ENCODE data around the gene GALNT2. TPM values are rescaled to one million over a fixed set of nuclear protein-coding genes. Genes with fewer than 3 reads are reported as not detected.
A peak's percentile ranks its signal among the peaks of the same experiment; 100 is the strongest.

The GALNT2 gene
- total and polyA plus RNA-seq, 7 donors: 8.4 to 43.8 (median 37.1) TPM

GRCh38 chr1:230208619-230209261 lies 141.7 kb downstream of the GALNT2 start:
- 59 to 93% methylated on average over 10 of the region's 10 CpGs for WGBS, 2 donors
- TF ChIP-seq, protein P1, sequence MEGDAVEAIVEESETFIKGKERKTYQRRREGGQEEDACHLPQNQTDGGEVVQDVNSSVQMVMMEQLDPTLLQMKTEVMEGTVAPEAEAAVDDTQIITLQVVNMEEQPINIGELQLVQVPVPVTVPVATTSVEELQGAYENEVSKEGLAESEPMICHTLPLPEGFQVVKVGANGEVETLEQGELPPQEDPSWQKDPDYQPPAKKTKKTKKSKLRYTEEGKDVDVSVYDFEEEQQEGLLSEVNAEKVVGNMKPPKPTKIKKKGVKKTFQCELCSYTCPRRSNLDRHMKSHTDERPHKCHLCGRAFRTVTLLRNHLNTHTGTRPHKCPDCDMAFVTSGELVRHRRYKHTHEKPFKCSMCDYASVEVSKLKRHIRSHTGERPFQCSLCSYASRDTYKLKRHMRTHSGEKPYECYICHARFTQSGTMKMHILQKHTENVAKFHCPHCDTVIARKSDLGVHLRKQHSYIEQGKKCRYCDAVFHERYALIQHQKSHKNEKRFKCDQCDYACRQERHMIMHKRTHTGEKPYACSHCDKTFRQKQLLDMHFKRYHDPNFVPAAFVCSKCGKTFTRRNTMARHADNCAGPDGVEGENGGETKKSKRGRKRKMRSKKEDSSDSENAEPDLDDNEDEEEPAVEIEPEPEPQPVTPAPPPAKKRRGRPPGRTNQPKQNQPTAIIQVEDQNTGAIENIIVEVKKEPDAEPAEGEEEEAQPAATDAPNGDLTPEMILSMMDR (IDR thresholded peaks at IDR 0.05): no peak
- TF ChIP-seq EP300 (IDR thresholded peaks at IDR 0.05) (no peak), POLR2A (IDR thresholded peaks at IDR 0.05) (no peak), POLR2AphosphoS5 (IDR thresholded peaks at IDR 0.05) (no peak)
- Histone ChIP-seq H3K36me3 (peaks cover 0 to 22% (median 0%) of the 10 kb centered on the region in 4 donors), H3K4me3 (no peak overlapping the region), H3K27me3 (no peaks in the 10 kb centered on the region), H3K9me3 (peaks cover 0 to 2% (median 0%) of the 10 kb centered on the region in 4 donors), H3K4me1 (peaks cover 0 to 9% (median 4%) of the 10 kb centered on the region in 4 donors), H3K27ac (no peak overlapping the region)
- intact Hi-C loops (cut with DNase I): no loop called here
- DNase-seq: no peak

DNA sequence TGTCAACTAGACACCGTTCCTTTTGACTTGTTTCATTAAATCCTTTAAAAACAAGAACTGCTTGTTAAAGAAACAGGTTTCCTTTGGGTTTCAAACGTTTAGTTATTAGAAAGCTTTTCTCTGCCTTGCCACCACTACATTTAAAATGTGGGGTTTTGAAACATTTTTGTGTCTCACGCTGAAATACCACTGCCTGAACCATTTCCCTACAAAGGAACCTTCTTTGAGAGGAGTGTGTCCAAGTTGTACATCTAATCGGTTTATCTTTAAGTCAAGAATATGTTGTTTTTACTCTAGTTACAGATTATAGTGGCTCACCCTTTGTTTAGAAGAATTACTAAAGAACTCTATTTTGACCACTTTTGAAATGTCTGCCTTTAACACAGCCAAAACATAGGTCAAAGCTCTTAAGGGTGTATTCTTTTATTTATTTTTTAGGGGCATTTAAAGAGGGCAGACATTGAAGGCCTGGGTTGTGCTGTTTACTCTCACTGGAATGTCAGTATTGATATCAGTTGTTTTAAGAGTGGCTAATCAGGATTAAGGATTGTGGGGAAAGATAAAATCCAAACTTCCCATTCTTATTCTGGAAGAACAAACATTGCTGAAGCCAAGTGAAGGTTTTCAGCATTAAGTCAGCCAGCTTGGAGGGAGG lies 143.4 kb downstream of the GALNT2 start:
- H3K27me3 ChIP-seq: no peaks in the 10 kb centered on the region
- H3K27ac ChIP-seq: peak overlapping the region in 2 of 4 donors; percentile 14 to 32
- whole genome bisulfite sequencing, 2 donors: 68 to 72% methylated on average over 4 of the region's 4 CpGs
- H3K36me3 ChIP-seq: peaks cover 0 to 5% (median 0%) of the 10 kb centered on the region in 4 donors
- TF ChIP-seq, protein P1 (IDR thresholded peaks at IDR 0.05): no peak
- no peak for TF ChIP-seq POLR2AphosphoS5 (IDR thresholded peaks at IDR 0.05)
- no peak for TF ChIP-seq EP300 (IDR thresholded peaks at IDR 0.05)
- TF ChIP-seq POLR2A (IDR thresholded peaks at IDR 0.05): no peak
- H3K9me3 ChIP-seq: peaks cover 0 to 2% (median 0%) of the 10 kb centered on the region in 4 donors
- no peak for DNase-seq
- intact Hi-C loops (cut with DNase I): loop anchor here (5.0 kb wide), 1 partner anchor 143 kb away; the partner anchor contains the start of gene GALNT2
- no peak overlapping the region for H3K4me3 ChIP-seq
- peaks cover 0 to 16% (median 13%) of the 10 kb centered on the region in 4 donors for H3K4me1 ChIP-seq

DNA sequence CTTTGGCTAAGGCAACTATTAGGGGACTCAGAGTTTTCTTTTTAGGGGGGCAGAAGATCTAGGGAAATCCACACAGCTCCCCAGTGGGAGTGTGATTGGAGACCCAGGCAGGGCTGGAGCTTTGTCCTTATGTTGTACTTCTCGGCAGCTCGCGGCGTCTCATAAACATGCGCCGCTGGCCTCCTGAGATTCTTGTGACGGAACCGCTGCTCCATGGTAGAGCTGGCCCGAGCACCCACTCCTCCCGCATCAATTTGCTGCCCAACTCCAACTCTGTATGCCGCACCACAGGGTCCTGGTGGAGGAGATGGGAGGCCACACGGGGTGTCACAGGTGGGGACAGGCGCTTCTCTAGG lies 143.9 kb downstream of the GALNT2 start:
- intact Hi-C loops (cut with DNase I): loop anchor here (5.0 kb wide), 1 partner anchor 144 kb away; the partner anchor contains the start of gene GALNT2
- H3K4me3 ChIP-seq: no peak overlapping the region
- H3K27ac ChIP-seq: peak overlapping the region in 1 of 4 donors; percentile 32
- H3K9me3 ChIP-seq: peaks cover 0 to 2% (median 0%) of the 10 kb centered on the region in 4 donors
- H3K36me3 ChIP-seq: peaks cover 0 to under 1% (median 0%) of the 10 kb centered on the region in 4 donors
- TF ChIP-seq POLR2A (IDR thresholded peaks at IDR 0.05) (no peak), EP300 (IDR thresholded peaks at IDR 0.05) (no peak), POLR2AphosphoS5 (IDR thresholded peaks at IDR 0.05) (no peak)
- TF ChIP-seq, protein P1 (IDR thresholded peaks at IDR 0.05): no peak
- peaks cover 0 to 17% (median 12%) of the 10 kb centered on the region in 4 donors for H3K4me1 ChIP-seq
- 88% methylated on average over 13 of the region's 13 CpGs for WGBS, 2 donors
- DNase-seq: no peak
- no peaks in the 10 kb centered on the region for H3K27me3 ChIP-seq

- no peaks in the 10 kb centered on the region for H3K27me3 ChIP-seq
- H3K27ac ChIP-seq: peak overlapping the region in 2 of 4 donors; percentile 21 to 32
- 74 to 82% methylated on average over 8 of the region's 8 CpGs for WGBS, 2 donors
- peaks cover 0 to 2% (median 0%) of the 10 kb centered on the region in 4 donors for H3K9me3 ChIP-seq
- peaks cover 0 to 17% (median 11%) of the 10 kb centered on the region in 4 donors for H3K4me1 ChIP-seq
- H3K36me3 ChIP-seq: no peaks in the 10 kb centered on the region
- no peak overlapping the region for H3K4me3 ChIP-seq
- no peak for DNase-seq
- intact Hi-C loops (cut with DNase I): loop anchor here (5.0 kb wide), 1 partner anchor 144 kb away; the partner anchor contains the start of gene GALNT2
- TF ChIP-seq, protein P1 (IDR thresholded peaks at IDR 0.05): no peak
- TF ChIP-seq POLR2A (IDR thresholded peaks at IDR 0.05): no peak
- TF ChIP-seq POLR2AphosphoS5 (IDR thresholded peaks at IDR 0.05): no peak
Observed at GRCh38 chr1:230211436-230212145, 144.6 kb downstream of the GALNT2 start.
